Mammary epithelial cell (primary cell): Measurements from ENCODE around the gene RPS6KA5.

ENCODE experiments used
- EZH2 ChIP-seq: IDR thresholded peaks from 2 replicates; pipeline ENCODE4 v1.6.1; 2012; ENCODE audit warnings: low read length, inconsistent platforms, borderline replicate concordance
- TF ChIP-seq, protein P1 (sequence below), 2 donors: IDR thresholded peaks in 1 of 2; conservative IDR thresholded peaks in 1 of 2; 2 replicates each; pipeline ENCODE4 v1.5.1; 2011 to 2012; ENCODE audit warnings: inconsistent platforms in 2 of 2, low read length in 2 of 2, mild to moderate bottlenecking in 2 of 2, control low read depth in 1 of 2, low read depth in 1 of 2; ENCODE audit not compliant: insufficient read depth in 1 of 2; ENCODE audit errors: extremely low read depth in 1 of 2

DNA sequence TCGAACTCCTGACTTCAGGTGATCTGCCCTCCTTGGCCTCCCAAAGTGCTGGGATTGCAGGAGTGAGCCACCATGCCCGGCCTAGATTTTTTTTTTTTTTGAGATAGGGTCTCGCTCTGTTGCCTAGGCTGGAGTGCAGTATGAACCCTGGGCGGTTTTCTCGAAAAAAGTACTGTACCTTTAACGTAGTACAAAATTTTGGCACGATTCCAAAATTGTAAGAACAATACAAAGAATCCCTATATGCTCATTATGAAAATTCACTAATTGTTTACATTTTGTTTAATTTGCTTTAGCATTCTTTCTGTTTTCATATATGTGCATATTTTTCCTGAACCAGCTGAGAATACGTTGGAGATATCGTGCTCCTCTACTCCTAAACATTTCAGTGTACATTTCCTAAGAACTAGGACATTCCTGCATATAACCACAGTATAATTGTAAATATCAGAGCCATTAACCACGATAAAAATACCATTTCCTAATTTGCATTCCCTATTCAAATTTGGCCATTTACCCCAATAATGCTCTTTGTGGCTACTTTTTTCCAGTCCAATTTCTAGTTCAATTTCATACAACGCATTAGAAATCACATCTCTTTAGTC, 97.8 kb downstream of the RPS6KA5 start:
- TF ChIP-seq, protein P1, sequence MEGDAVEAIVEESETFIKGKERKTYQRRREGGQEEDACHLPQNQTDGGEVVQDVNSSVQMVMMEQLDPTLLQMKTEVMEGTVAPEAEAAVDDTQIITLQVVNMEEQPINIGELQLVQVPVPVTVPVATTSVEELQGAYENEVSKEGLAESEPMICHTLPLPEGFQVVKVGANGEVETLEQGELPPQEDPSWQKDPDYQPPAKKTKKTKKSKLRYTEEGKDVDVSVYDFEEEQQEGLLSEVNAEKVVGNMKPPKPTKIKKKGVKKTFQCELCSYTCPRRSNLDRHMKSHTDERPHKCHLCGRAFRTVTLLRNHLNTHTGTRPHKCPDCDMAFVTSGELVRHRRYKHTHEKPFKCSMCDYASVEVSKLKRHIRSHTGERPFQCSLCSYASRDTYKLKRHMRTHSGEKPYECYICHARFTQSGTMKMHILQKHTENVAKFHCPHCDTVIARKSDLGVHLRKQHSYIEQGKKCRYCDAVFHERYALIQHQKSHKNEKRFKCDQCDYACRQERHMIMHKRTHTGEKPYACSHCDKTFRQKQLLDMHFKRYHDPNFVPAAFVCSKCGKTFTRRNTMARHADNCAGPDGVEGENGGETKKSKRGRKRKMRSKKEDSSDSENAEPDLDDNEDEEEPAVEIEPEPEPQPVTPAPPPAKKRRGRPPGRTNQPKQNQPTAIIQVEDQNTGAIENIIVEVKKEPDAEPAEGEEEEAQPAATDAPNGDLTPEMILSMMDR (conservative IDR thresholded peaks at IDR 0.05 in 1 of 2, IDR thresholded peaks at IDR 0.05 in 1 of 2; ENCODE audit: extremely low read depth in 1 of 2, insufficient read depth in 1 of 2, low read depth in 1 of 2, low read length in 2 of 2), result no peak
- TF ChIP-seq EZH2, result no peak
